ENCODE measurements around the gene PPM1N.

- no peak for TF ChIP-seq EZH2 (IDR thresholded peaks at IDR 0.05; ENCODE audit: borderline replicate concordance)
- TF ChIP-seq CTCF (IDR thresholded peaks at IDR 0.05; ENCODE audit: poor library complexity) = no peak
Observed at GRCh38 chr19:45471111-45471930, 26.9 kb upstream of the PPM1N start.

All from hepatocyte (in vitro differentiated cells).